Bronchial epithelial cell (primary cell): ENCODE results near the gene USP15. TPM values are rescaled to one million over a fixed set of nuclear protein-coding genes. Genes with fewer than 3 reads are reported as not detected.

Experiments used
- DNase-seq: peaks from one replicate; pipeline ENCODE4 v3.0.0-alpha.2; 2010; ENCODE audit warnings: low read depth
- FAIRE-seq: peaks from 2 replicates; lab custom pipeline; 2011; peaks lifted over from hg19 to GRCh38; lab: Jason Lieb, UNC
- H3K27me3 ChIP-seq: 2 replicates; pipeline ENCODE4 v1.5.1; 2011; ENCODE audit warnings: low read length; ENCODE audit not compliant: control insufficient read depth, insufficient read depth
- H3K36me3 ChIP-seq: 2 replicates; pipeline ENCODE4 v1.5.1; 2011; ENCODE audit warnings: low read length; ENCODE audit not compliant: control insufficient read depth, insufficient read depth
- H3K4me3 ChIP-seq: 2 replicates; pipeline ENCODE4 v1.5.1; 2011; ENCODE audit warnings: mild to moderate bottlenecking, low read depth, low read length, control low read depth
- CTCF ChIP-seq: IDR thresholded peaks from 2 replicates; pipeline ENCODE4 v1.5.1; 2011; ENCODE audit warnings: mild to moderate bottlenecking, moderate library complexity, low read length, control low read depth, inconsistent platforms; ENCODE audit not compliant: insufficient read depth, severe bottlenecking
- total RNA-seq: library from RNA; depleted of rRNA; stranded (reverse); fragments of >200 nt; gene quantifications from 2 replicates; pipeline ENCODE4 v1.2.1, GENCODE V29; 2014

The USP15 gene
- total RNA-seq, 1 donor from 2014 or later = 56.3 TPM

GRCh38 chr12:62232143-62232729 lies 28.0 kb upstream of the USP15 start:
- no peak for TF ChIP-seq CTCF
- Histone ChIP-seq H3K27me3 (no peaks in the 10 kb centered on the region), H3K36me3 (no peaks in the 10 kb centered on the region), H3K4me3 (no peak overlapping the region)
- DNase-seq = no peak
- FAIRE-seq = no peak

- no peak for TF ChIP-seq CTCF
These were observed 26.4 kb upstream of the USP15 start for GRCh38 chr12:62233805-62234204.

GRCh38 chr12:62239571-62239970 lies 20.6 kb upstream of the USP15 start:
- TF ChIP-seq CTCF = no peak
- H3K27me3 ChIP-seq = no peaks in the 10 kb centered on the region
- no peak for FAIRE-seq

More at GRCh38 chr12:62233805-62234204, 26.4 kb upstream of the USP15 start:
- FAIRE-seq (peak; percentile 75), DNase-seq (no peak)
- Histone ChIP-seq H3K4me3 (no peak overlapping the region), H3K36me3 (no peaks in the 10 kb centered on the region), H3K27me3 (no peaks in the 10 kb centered on the region)

GRCh38 chr12:62247281-62248045 lies 12.7 kb upstream of the USP15 start:
- FAIRE-seq (no peak), DNase-seq (no peak)
- Histone ChIP-seq H3K4me3 (no peak overlapping the region), H3K36me3 (no peaks in the 10 kb centered on the region), H3K27me3 (no peaks in the 10 kb centered on the region)
- TF ChIP-seq CTCF = no peak

More at GRCh38 chr12:62239571-62239970, 20.6 kb upstream of the USP15 start:
- Histone ChIP-seq H3K4me3 (no peak overlapping the region), H3K36me3 (no peaks in the 10 kb centered on the region)
- DNase-seq = no peak

- Histone ChIP-seq H3K4me3 (no peak overlapping the region), H3K27me3 (no peaks in the 10 kb centered on the region), H3K36me3 (no peaks in the 10 kb centered on the region)
- FAIRE-seq (no peak), DNase-seq (no peak)
- no peak for TF ChIP-seq CTCF
These were observed 11.3 kb upstream of the USP15 start for GRCh38 chr12:62248873-62249272.
